ENCODE measurements around the gene EPHA6.
A peak's percentile ranks its signal among the peaks of the same experiment; 100 is the strongest.

Gene EPHA6

GRCh38 chr3:96986241-96986640, 171.8 kb downstream of the EPHA6 start:
- no peak overlapping the region for H3K4me3 ChIP-seq (ENCODE audit: low read length)
- TF ChIP-seq CTCF (IDR thresholded peaks at IDR 0.05; ENCODE audit: insufficient read depth, low read depth, low read length, missing control alignments): no peak
- peak; percentile 37 for DNase-seq (ENCODE audit: low read depth)

DNA sequence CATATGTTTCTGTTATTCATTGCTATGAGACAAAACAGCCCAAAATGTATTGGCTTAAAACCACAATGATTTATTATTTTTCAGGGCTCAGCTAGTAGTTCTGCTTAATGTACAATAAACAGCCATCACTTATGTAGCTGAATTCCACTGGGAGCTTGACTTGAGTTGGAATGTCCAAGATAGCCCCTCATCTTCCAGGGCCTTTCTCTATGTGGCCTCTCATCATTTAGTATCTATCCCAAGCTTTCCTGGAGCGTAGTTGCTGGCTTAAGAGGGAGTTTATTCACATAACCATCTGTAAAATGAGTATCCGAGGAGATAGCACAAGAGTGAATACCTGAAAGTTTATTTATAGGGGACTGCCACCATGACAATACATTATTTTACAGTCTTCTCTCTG, 176.8 kb downstream of the EPHA6 start:
- no peak for TF ChIP-seq CTCF (IDR thresholded peaks at IDR 0.05; ENCODE audit: insufficient read depth, low read depth, low read length, missing control alignments)
- no peak for DNase-seq (ENCODE audit: low read depth)
- no peak overlapping the region for H3K4me3 ChIP-seq (ENCODE audit: low read length)

DNA sequence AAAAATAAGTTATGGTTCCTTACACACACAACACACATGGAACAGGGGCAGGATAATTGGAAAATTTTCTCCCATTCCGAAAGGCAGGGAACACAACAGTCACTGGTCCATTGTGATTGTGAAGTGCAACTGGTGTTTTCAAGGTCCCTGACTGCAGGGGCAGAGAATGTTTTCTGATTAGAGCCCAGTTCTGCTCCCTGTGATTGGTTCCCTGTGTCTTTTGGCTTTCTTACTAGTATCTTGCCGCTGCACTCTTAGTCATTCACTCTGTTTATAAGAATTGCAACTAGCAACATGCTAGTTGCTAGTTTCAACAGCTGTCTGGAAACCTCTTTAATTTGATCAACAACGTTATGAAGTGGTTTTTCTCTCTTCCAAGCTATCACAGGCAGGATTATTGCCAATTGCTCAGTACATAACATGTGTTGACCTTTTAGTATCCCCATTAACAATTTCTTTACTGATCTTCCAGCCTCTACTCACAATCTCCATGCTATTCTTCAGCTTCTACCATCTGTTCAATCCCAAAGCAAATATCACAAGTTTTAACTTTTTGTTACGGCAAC, 177.5 kb downstream of the EPHA6 start:
- H3K4me3 ChIP-seq (ENCODE audit: low read length): no peak overlapping the region
- DNase-seq (ENCODE audit: low read depth): no peak
- no peak for TF ChIP-seq CTCF (IDR thresholded peaks at IDR 0.05; ENCODE audit: insufficient read depth, low read depth, low read length, missing control alignments)

GRCh38 chr3:96994988-96995387, 180.6 kb downstream of the EPHA6 start:
- no peak for TF ChIP-seq CTCF (IDR thresholded peaks at IDR 0.05; ENCODE audit: insufficient read depth, low read depth, low read length, missing control alignments)
- DNase-seq (ENCODE audit: low read depth): no peak
- H3K4me3 ChIP-seq (ENCODE audit: low read length): no peak overlapping the region

DNA sequence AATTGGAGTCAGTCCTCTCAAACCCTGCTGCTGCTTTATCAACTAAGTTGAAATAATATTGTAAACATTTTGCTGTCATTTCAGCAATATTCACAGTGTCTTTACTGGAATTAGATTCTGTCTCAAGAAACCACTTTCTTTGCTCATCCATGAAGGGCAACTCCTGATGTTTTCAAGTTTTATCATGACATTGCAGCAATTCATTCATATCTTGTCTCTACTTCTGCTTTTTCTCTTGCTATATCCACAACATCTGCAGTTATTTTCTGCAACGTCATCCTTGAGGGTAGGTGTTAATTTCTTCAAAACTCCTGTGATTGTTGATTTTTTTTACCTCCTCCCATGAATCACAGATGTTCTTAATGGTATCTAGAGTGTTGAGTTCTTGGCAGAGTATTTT, 181.6 kb downstream of the EPHA6 start:
- TF ChIP-seq CTCF (IDR thresholded peaks at IDR 0.05; ENCODE audit: insufficient read depth, low read depth, low read length, missing control alignments): no peak
- no peak overlapping the region for H3K4me3 ChIP-seq (ENCODE audit: low read length)
- DNase-seq (ENCODE audit: low read depth): no peak

- no peak overlapping the region for H3K4me3 ChIP-seq (ENCODE audit: low read length)
- no peak for DNase-seq (ENCODE audit: low read depth)
- TF ChIP-seq CTCF (IDR thresholded peaks at IDR 0.05; ENCODE audit: insufficient read depth, low read depth, low read length, missing control alignments): no peak
Observed at GRCh38 chr3:97001611-97002010, 187.2 kb downstream of the EPHA6 start.

- no peak overlapping the region for H3K4me3 ChIP-seq (ENCODE audit: low read length)
- no peak for TF ChIP-seq CTCF (IDR thresholded peaks at IDR 0.05; ENCODE audit: insufficient read depth, low read depth, low read length, missing control alignments)
- no peak for DNase-seq (ENCODE audit: low read depth)
Observed at GRCh38 chr3:97009427-97010019, 195.1 kb downstream of the EPHA6 start.
